Activated naive CD8-positive, alpha-beta T cell treated with anti-CD3 and anti-CD28 coated beads for 36 hours (primary cell): Measurements from ENCODE around the gene BLCAP. TPM values are rescaled to one million over a fixed set of nuclear protein-coding genes. Genes with fewer than 3 reads are reported as not detected.
A peak's percentile ranks its signal among the peaks of the same experiment; 100 is the strongest.

Source experiments
- DNase-seq: peaks from one replicate; pipeline ENCODE4 v3.0.0; 2021
- H3K27ac Mint-ChIP-seq: one replicate; pipeline ENCODE4 v1.8.0; 2022; ENCODE audit warnings: mild to moderate bottlenecking, moderate library complexity, mixed read lengths
- H3K27me3 Mint-ChIP-seq: one replicate; pipeline ENCODE4 v1.8.0; 2022; ENCODE audit warnings: mild to moderate bottlenecking, mixed read lengths
- H3K36me3 Mint-ChIP-seq: one replicate; pipeline ENCODE4 v1.8.0; 2021; ENCODE audit warnings: mild to moderate bottlenecking, mixed read lengths
- H3K4me1 Mint-ChIP-seq: one replicate; pipeline ENCODE4 v1.8.0; 2021; ENCODE audit warnings: mixed read lengths
- H3K4me3 Mint-ChIP-seq: one replicate; pipeline ENCODE4 v1.8.0; 2022; ENCODE audit warnings: mild to moderate bottlenecking, moderate library complexity, mixed read lengths
- H3K9me3 Mint-ChIP-seq: one replicate; pipeline ENCODE4 v1.8.0; 2022; ENCODE audit warnings: mixed read lengths
- total RNA-seq, 2 experiments: library from RNA; stranded (reverse); gene quantifications; one replicate each; pipeline ENCODE4 v1.2.3, GENCODE V29; 2021

The BLCAP gene
- total RNA-seq, 2 experiments from 2014 or later, result 29.4 to 30.9 TPM

DNA sequence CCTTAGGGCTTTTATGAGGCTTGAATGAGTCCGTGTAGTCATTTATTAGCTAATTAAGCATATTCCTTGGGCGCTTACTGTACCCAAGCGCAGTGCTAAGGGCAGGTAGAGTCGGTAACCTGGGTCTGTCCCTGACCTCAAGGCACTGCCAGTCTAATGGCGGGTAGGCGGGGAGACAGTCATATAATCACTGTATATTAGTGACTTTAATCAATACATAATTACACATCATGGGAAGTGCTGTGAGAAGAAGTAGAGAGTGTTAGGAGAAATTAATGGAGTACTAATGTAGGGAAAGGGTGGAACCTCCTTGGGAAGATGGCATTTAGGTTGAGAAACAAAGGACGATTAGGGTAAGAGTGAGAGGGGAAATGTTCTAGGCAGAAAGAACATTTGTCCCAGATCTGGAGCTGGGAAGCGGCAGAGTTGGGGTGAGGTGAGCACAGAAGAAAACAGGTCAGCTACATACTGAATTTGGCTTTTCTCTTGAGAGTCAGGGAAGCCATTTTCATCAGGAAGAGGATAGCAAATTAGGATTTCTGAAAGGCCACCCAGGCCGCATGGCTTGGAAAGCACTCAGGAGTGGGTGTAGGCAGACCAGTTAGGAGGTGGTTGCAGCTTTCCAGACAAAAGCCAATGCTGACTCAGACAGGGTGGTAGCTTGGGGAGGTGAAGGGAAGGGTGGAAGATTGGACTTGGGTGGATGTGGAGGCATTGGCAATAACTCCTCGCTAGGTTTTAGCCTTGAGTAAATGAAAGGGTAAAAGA lies 954 bp upstream of the BLCAP start:
- Mint-ChIP-seq H3K4me3 (peak overlapping the region; percentile 92), H3K27me3 (no peaks in the 10 kb centered on the region), H3K9me3 (no peaks in the 10 kb centered on the region), H3K4me1 (peaks cover 38% of the 10 kb centered on the region), H3K36me3 (peaks cover 6% of the 10 kb centered on the region), H3K27ac (peak overlapping the region; percentile 98)
- DNase-seq, result no peak

DNA sequence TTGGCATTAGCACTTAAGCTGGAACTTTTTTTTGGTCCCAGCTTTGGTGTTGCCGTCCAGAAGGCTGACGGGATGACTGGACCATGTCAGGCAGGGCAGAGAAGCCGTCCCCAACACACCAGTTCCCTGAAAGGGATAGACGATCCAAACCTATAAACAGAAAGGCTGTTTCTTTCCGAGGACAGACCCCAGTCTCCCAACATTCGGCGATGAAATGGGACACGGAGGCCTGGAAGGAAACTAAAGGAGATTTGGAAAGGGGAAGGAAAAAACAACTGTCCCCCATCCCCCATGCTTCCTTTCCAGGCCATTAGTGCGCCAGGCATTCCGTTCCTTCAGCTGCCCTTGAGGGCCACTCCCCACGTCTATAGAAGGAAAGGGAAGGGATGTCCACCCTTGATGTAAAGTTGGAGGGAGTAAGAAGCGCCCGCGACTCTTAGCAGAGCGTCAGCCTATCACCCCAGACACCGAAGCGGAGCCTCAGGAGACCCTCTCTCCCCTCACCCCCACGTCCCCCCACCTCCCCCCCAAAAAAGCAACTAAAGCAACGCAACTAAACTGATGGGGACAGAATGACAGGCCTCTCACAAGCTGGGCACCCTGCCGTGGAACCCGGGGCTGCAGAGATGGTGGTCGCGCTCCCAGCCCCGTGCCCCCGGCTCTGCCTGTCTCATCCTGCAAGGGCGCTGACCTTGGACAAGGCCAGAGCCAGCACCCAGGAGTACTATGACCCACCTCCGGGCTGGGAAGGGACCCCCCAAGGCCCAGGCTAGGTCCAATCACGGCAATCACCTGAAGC lies 638 bp downstream of the BLCAP start:
- Mint-ChIP-seq H3K4me1 (peaks cover 42% of the 10 kb centered on the region), H3K27ac (peak overlapping the region; percentile 98), H3K27me3 (no peaks in the 10 kb centered on the region), H3K9me3 (no peaks in the 10 kb centered on the region), H3K4me3 (peak overlapping the region; percentile 92), H3K36me3 (peaks cover 6% of the 10 kb centered on the region)
- no peak for DNase-seq

DNA sequence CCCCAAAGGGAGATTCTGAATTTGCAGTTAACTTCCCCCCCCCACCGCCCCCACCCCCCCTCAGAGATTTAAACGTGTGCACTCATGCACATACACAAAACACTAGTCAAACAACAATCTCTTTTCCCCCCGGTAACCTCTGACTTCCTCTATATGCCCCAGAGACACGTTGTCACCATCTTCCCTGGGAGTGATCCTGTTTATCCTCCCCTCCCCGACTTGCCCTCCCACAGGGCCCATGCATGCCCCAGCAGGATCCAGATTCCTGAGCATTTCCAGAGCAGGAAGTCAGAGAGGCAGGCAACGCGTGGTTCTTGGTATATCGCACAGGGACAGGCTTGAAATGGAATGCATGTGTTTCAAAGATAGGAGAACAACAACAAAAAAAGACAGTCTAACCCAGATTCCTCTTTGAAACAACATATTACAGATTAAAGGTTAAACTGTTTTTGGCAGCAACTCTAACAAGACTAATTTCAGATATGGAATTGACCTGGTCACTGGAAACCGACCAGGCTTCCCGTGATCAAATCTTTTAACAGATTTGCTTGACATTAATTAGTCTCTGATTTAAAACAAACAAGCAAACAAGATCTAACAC lies 1.3 kb downstream of the BLCAP start:
- H3K9me3 Mint-ChIP-seq, result no peaks in the 10 kb centered on the region
- DNase-seq, result no peak
- H3K27ac Mint-ChIP-seq, result peak overlapping the region; percentile 80
- H3K4me3 Mint-ChIP-seq, result peak overlapping the region; percentile 92
- no peaks in the 10 kb centered on the region for H3K27me3 Mint-ChIP-seq
- peaks cover 6% of the 10 kb centered on the region for H3K36me3 Mint-ChIP-seq
- peaks cover 44% of the 10 kb centered on the region for H3K4me1 Mint-ChIP-seq

DNA sequence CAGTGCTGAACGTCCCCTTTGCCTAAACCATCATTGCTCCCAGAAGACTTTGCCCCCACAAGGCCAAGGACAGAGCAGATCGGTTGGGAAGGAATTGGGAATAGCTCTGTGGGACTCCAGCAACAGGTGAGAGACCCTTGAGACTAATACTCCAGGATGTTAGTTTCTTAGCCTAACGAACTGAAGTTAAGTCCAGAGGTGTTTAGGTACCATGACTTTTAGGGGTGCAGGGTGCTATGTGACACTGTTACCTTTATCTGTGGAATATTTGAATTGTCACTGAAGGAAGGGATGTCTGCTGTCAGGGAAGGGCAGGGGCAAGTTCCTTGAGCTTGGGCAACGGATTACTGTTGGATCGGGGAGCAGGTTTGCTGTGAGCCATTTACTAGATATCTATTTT lies 1.9 kb downstream of the BLCAP start:
- no peaks in the 10 kb centered on the region for H3K27me3 Mint-ChIP-seq
- H3K9me3 Mint-ChIP-seq, result no peaks in the 10 kb centered on the region
- peaks cover 7% of the 10 kb centered on the region for H3K36me3 Mint-ChIP-seq
- no peak overlapping the region for H3K27ac Mint-ChIP-seq
- DNase-seq, result no peak
- peak overlapping the region; percentile 92 for H3K4me3 Mint-ChIP-seq
- peaks cover 45% of the 10 kb centered on the region for H3K4me1 Mint-ChIP-seq

DNA sequence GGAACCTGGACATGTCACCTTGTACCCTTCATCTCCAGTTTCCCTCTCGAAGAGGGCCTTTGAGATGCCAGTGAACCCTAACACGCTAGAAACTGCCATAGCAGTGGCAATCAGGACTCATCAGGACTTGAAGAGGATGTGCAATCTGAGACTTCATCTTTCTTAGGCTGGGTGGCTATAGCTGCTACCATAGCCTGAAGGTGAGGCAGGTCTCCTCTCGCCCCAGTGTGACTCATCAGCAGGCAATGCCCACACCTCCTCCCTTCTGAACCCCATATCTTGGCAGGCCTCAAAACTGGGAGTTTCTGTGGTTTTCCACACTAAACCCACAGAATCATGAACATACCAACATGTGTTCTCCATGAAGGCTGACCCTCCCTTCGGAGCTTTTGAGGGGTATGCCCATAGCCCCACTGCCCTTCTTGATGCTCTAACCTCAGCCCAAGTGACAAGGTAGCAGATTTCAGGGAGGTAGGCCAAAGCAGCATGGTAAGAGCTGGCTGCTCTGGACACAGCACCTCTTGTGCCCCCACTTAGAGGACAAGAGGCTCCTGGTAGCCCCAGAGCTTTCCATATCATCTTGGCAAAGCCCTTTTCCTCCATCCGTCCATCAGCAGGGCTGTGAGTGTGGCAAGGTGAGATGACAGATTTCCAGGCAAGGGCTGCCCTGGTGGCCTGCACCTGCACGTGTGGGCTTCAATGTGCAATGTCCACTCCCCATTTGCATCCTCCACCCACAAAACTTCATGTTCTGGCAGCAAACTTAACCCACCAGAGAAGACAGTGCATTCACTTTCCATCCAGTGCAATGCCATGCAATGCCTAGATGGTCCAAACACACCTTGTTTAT lies 2.6 kb downstream of the BLCAP start:
- H3K4me1 Mint-ChIP-seq, result peaks cover 52% of the 10 kb centered on the region
- H3K27me3 Mint-ChIP-seq, result no peaks in the 10 kb centered on the region
- H3K9me3 Mint-ChIP-seq, result no peaks in the 10 kb centered on the region
- no peak overlapping the region for H3K27ac Mint-ChIP-seq
- peak; percentile 26 for DNase-seq
- H3K4me3 Mint-ChIP-seq, result peak overlapping the region; percentile 18
- H3K36me3 Mint-ChIP-seq, result peaks cover 14% of the 10 kb centered on the region

DNA sequence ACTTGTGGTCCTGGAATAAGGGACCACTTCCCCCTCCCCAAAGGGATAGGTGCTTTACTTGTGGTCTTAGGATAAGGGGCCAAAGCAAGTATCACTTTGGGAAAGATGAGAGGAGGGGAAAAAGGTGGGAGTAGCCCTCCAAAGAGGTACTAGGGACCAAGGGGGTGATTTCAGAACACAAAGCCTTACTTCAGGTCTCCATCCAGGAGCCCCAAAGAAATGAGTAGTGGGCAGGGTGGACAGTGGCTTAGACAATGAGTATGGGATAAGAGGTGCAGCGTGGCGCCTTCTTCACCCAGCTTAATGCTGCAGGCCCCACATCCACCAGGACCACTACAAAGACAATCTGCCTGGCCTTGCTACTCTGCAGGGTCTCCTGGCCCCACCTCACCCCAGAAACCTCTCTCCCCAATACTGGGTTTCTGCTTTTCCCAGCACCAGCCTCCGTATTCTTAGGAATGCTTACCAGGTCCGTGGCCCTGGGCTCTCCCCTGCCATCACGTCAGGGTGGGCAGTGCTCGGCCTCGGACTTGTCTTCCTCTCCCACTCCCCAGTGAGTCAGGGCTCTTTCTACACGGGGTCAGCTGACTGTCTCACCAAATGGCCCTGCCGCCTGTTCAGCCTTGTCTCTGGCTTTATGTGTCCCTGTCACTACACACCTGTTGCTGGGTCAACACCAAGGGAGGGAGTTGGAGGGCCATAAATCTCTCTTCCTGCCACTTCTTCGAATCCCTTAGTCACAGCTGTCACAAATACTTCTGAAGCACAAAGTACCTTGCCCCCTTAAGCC lies 3.6 kb downstream of the BLCAP start:
- H3K4me1 Mint-ChIP-seq, result peaks cover 49% of the 10 kb centered on the region
- no peak for DNase-seq
- no peak overlapping the region for H3K27ac Mint-ChIP-seq
- H3K27me3 Mint-ChIP-seq, result no peaks in the 10 kb centered on the region
- H3K36me3 Mint-ChIP-seq, result peaks cover 14% of the 10 kb centered on the region
- no peak overlapping the region for H3K4me3 Mint-ChIP-seq
- H3K9me3 Mint-ChIP-seq, result no peaks in the 10 kb centered on the region

DNA sequence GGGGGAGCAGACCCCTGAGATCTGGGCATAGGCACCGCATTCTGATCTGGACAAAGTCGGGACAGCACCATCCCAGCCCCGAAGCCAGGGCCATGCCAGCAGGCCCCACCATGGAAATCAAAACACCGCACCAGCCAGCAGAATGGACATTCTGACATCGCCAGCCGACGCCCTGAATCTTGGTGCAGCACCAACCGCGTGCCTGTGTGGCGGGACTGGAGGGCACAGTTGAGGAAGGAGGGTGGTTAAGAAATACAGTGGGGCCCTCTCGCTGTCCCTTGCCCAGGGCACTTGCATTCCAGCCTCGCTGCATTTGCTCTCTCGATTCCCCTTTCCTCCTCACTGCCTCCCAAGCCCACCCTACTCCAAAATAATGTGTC lies 4.7 kb downstream of the BLCAP start:
- no peaks in the 10 kb centered on the region for H3K27me3 Mint-ChIP-seq

DNA sequence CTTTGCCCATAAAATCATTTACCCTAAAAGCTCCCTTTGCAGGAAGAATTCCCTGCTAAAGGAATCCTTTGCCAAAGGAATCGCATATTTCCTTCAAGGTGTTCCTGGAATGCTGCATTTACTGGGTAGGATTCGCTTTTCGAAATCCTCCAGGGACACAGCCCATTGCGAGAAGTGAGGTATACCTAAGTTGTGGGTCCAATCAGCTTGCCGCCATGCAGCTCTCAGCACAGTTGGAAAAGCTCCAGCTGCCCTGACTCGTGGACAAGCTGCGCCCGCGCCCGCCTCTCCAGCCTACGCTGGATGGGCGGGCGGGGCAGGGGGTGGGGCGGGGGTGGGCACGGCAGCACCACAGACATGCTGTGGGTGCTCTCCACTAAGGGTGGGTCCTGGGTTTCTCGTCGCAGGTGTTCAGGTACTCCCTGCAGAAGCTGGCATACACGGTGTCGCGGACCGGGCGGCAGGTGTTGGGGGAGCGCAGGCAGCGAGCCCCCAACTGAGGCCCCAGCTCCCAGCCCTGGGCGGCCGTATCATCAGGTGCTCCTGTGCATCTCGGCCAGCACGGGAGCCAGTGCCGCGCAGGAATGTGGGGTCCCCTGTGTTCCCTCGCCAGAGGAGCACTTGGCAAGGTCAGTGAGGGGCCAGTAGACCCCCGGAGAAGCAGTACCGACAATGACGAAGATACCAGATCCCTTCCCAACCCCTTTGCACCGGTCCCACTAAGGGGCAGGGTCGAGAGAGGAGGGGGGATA lies 5.2 kb downstream of the BLCAP start:
- Mint-ChIP-seq H3K9me3 (no peaks in the 10 kb centered on the region), H3K36me3 (peaks cover 14% of the 10 kb centered on the region), H3K27me3 (no peaks in the 10 kb centered on the region), H3K4me3 (no peak overlapping the region), H3K4me1 (peaks cover 42% of the 10 kb centered on the region), H3K27ac (no peak overlapping the region)
- no peak for DNase-seq

More for the DNA sequence above, 4.7 kb downstream of the BLCAP start:
- Mint-ChIP-seq H3K9me3 (no peaks in the 10 kb centered on the region), H3K27ac (no peak overlapping the region), H3K4me1 (peaks cover 44% of the 10 kb centered on the region), H3K4me3 (no peak overlapping the region), H3K36me3 (peaks cover 14% of the 10 kb centered on the region)
- no peak for DNase-seq

DNA sequence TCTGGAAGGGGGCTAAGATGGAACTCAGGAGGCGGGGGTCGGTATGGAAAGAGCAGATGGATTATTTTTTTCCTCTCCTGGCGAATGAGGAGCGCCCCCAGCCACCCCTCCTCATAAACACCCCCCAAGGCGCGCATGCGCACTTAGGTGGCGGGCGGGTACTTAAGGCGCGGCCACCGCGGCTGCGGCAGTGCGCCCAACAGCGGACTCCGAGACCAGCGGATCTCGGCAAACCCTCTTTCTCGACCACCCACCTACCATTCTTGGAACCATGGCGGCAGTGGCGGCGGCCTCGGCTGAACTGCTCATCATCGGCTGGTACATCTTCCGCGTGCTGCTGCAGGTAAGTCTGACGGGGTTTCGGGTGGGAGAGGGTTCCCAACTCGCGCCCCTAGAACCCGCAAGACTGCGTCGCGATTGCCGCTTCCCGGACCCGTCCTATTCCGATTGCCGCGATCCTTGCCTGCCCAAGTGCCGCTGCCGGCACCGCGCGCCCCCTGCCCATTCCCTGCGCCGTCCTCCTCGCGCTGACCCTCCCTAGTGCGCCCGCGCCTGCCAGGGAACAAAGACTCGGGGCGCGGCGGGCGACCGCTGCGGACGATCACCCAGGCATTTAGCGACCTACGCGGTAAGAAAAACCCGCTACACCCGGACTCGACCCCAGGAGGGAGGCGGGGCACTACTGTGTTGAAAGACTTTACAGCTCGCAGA lies 6.5 kb downstream of the BLCAP start, which contains the start of gene NNAT:
NNAT (plus strand) TSS at position 190 of the 711 bp plus-strand sequence; CDS start at position 272, 82 bp downstream.
- H3K36me3 Mint-ChIP-seq, result peaks cover 11% of the 10 kb centered on the region
- peak; percentile 15 for DNase-seq
- H3K4me1 Mint-ChIP-seq, result peaks cover 42% of the 10 kb centered on the region
- no peaks in the 10 kb centered on the region for H3K27me3 Mint-ChIP-seq
- H3K9me3 Mint-ChIP-seq, result no peaks in the 10 kb centered on the region
- H3K27ac Mint-ChIP-seq, result no peak within 1 kb of the TSS
- H3K4me3 Mint-ChIP-seq, result peak within 1 kb of the TSS; percentile 73

DNA sequence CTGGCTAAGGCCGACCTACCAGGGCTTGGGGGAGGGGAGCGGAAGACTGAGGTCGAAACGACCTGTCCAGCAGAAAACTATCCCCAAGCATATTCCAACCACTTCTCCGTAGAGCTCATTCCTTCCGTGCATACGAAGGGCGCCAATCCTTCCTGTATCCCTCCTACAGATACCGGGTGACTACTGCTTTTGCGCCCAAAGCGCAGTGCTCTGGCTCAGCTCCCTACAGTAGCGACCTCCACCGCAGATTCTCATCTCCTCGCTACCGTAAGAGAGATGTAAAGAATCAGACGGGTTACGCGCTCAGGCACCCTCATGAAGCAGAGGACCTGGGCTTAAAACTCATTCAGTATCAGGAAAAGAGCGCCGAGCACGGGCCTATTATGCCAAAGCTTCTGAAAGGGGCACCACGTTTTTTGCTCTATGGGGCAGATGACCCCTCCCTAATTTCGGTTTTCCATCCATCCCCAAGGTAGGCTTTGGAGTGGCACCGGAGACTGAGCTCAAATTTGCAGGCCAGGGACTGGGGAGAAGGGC lies 7.2 kb downstream of the BLCAP start:
- no peak overlapping the region for H3K27ac Mint-ChIP-seq

DNA sequence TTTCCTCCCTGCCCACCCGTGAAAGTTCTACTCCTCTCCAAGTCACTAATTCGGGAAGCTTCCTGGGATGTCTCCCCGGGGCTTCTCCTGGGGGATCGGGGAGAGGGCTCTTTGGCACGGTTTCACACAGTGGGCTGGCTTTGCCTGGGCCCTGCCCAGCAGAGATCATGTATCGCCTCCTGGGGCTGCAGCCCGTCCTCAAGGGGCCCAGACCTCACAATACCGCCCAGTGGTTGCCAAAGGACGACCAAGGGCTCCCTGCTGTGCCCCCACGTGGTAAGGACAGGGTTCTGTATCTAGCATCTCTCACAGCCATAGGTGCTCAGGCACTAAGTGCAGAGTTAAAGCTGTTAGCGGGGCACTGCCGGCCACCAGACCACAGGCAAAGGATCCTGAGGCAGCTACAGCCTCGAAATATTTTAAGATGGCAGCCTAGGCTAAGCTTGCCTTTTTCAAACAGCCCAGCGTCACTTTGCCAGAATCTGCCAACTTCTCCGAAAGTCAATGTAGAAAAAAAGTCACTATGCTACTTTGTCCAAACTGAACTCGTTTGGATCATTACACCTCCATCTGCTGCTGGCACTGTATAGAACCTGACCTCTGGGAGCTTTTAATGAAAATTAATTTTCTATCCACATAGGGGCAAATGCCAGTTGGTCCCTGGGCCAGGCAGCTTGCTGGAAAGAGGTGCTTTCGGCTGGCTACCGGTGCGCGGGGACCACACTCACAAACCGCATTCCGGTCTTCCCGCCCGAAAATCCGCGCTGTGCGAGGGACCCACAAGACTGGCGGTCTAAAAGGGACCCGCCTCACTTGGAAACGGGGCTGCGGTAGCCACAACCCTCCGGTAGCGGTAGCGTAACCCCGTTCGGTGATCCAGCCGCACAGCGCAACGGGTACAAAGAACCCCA lies 7.9 kb downstream of the BLCAP start:
- peak; percentile 3 for DNase-seq
- H3K27me3 Mint-ChIP-seq, result no peaks in the 10 kb centered on the region
- no peak overlapping the region for H3K27ac Mint-ChIP-seq
- no peaks in the 10 kb centered on the region for H3K9me3 Mint-ChIP-seq
- H3K36me3 Mint-ChIP-seq, result peaks cover 10% of the 10 kb centered on the region
- H3K4me1 Mint-ChIP-seq, result peaks cover 28% of the 10 kb centered on the region
- H3K4me3 Mint-ChIP-seq, result peak overlapping the region; percentile 73

More for the DNA sequence above, 7.2 kb downstream of the BLCAP start:
- DNase-seq, result no peak
- peaks cover 35% of the 10 kb centered on the region for H3K4me1 Mint-ChIP-seq
- H3K9me3 Mint-ChIP-seq, result no peaks in the 10 kb centered on the region
- no peaks in the 10 kb centered on the region for H3K27me3 Mint-ChIP-seq
- peak overlapping the region; percentile 73 for H3K4me3 Mint-ChIP-seq
- H3K36me3 Mint-ChIP-seq, result peaks cover 10% of the 10 kb centered on the region
